A549 (cell line): ENCODE measurements around the gene TBC1D8. TPM values are rescaled to one million over a fixed set of nuclear protein-coding genes. Genes with fewer than 3 reads are reported as not detected.

Experiments used
- ATAC-seq, 2 experiments: fragments of 200-7000 bp in 1 of 2; fragments of >200 bp in 1 of 2; cut with Nextera tagmentation in 1 of 2; cut with Tn5 transposase in 1 of 2; 3 replicates each; pipeline versions ENCODE4 v1.8.0 to v1.9.1; 2018 to 2020; ENCODE audit warnings: mild to moderate bottlenecking in 1 of 2, moderate library complexity in 1 of 2
- CTCF ChIA-PET: fragments of 300-600 bp; sonication (Branson Sonifier 250); formaldehyde crosslinking; extraction: SDS; loops from one replicate; lab custom pipeline; 2021; ENCODE audit warnings: antibody characterized with exemption, inconsistent platforms; lab: Yijun Ruan, JAX
- POLR2A ChIA-PET: fragments of 350-600 bp; formaldehyde crosslinking; extraction: SDS; loops from one replicate; lab custom pipeline; 2021; ENCODE audit warnings: antibody characterized with exemption, inconsistent platforms; lab: Yijun Ruan, JAX
- DNase-seq, 2 experiments: peaks; one replicate each; pipeline versions ENCODE4 v3.0.0 to v3.0.0-alpha.2; 2011 to 2016; ENCODE audit warnings: low read depth in 1 of 2, low spot score in 1 of 2
- FAIRE-seq: peaks from 2 replicates; lab custom pipeline; 2011; peaks lifted over from hg19 to GRCh38; lab: Jason Lieb, UNC
- H3K27ac ChIP-seq, 2 experiments: fragments of >200 bp; sonication (Bioruptor Twin); formaldehyde crosslinking; 3 replicates each; pipeline ENCODE4 v1.5.1; 2016 to 2017
- H3K4me1 ChIP-seq: fragments of >200 bp; sonication (Bioruptor Twin); formaldehyde crosslinking; 3 replicates; pipeline ENCODE4 v1.6.1; 2016
- H3K4me2 ChIP-seq: fragments of >200 bp; sonication (Bioruptor Twin); formaldehyde crosslinking; 3 replicates; pipeline ENCODE4 v1.6.1; 2016
- H3K4me3 ChIP-seq: fragments of >200 bp; sonication (Bioruptor Twin); formaldehyde crosslinking; 3 replicates; pipeline ENCODE4 v1.5.1; 2016
- H3K9me3 ChIP-seq: fragments of >200 bp; sonication (Bioruptor Twin); formaldehyde crosslinking; 3 replicates; pipeline ENCODE4 v1.6.1; 2016
- ATOH8 ChIP-seq: fragments of 250-450 bp; sonication (Bioruptor Pico); IDR thresholded peaks from 2 replicates; pipeline ENCODE4 v1.5.0; 2020; ENCODE audit warnings: low read depth, mild to moderate bottlenecking, moderate library complexity
- BCL3 ChIP-seq: fragments of >200 bp; sonication (Bioruptor Twin); formaldehyde crosslinking; IDR thresholded peaks from 3 replicates; pipeline ENCODE4 v1.6.1; 2016
- CBX2 ChIP-seq: fragments of 200-600 bp; sonication (generic); IDR thresholded peaks from 2 replicates; pipeline ENCODE4 v1.6.1; 2016; ENCODE audit warnings: low read depth, mild to moderate bottlenecking, borderline replicate concordance
- EHF ChIP-seq: fragments of 250-450 bp; sonication (Bioruptor Pico); IDR thresholded peaks from 2 replicates; pipeline ENCODE4 v1.5.0; 2020; ENCODE audit warnings: mild to moderate bottlenecking
- EHMT2 ChIP-seq: fragments of 200-600 bp; sonication (generic); IDR thresholded peaks from 2 replicates; pipeline ENCODE4 v1.6.1; 2016; ENCODE audit warnings: antibody characterized with exemption, low read depth, mild to moderate bottlenecking, moderate library complexity
- ELK1 ChIP-seq: fragments of 150-350 bp; IDR thresholded peaks from 2 replicates; pipeline ENCODE4 v1.6.1; 2014; ENCODE audit warnings: low read depth, mild to moderate bottlenecking, low read length
- FOSB ChIP-seq: fragments of 250-450 bp; sonication (Bioruptor Pico); IDR thresholded peaks from 2 replicates; pipeline ENCODE4 v1.5.0; 2020; ENCODE audit warnings: mild to moderate bottlenecking, moderate library complexity
- FOXS1 ChIP-seq: fragments of 250-450 bp; sonication (Bioruptor Pico); IDR thresholded peaks from 2 replicates; pipeline ENCODE4 v1.5.0; 2020; ENCODE audit warnings: mild to moderate bottlenecking, moderate library complexity
- GATA3 ChIP-seq: IDR thresholded peaks from 2 replicates; pipeline ENCODE4 v1.6.1; 2012; ENCODE audit warnings: borderline replicate concordance
- HMGXB4 ChIP-seq: fragments of 250-450 bp; sonication (Bioruptor Pico); IDR thresholded peaks from 2 replicates; pipeline ENCODE4 v1.5.0; 2021; ENCODE audit warnings: mild to moderate bottlenecking, moderate library complexity, borderline replicate concordance
- HOXB13 ChIP-seq: fragments of 250-450 bp; sonication (Bioruptor Pico); IDR thresholded peaks from 2 replicates; pipeline ENCODE4 v1.5.0; 2020; ENCODE audit warnings: low read depth, mild to moderate bottlenecking, moderate library complexity
- HOXB5 ChIP-seq: fragments of 250-450 bp; sonication (Bioruptor Pico); IDR thresholded peaks from 2 replicates; pipeline ENCODE4 v1.5.0; 2020; ENCODE audit warnings: mild to moderate bottlenecking, moderate library complexity
- JUNB ChIP-seq: fragments of >200 bp; sonication (Bioruptor Twin); formaldehyde crosslinking; IDR thresholded peaks from 2 replicates; pipeline ENCODE4 v1.6.1; 2016
- MAFK ChIP-seq: fragments of 450-650 bp; IDR thresholded peaks from 2 replicates; pipeline ENCODE4 v1.6.1; 2014; ENCODE audit not compliant: partially characterized antibody
- MAX ChIP-seq: IDR thresholded peaks from 2 replicates; pipeline ENCODE4 v1.6.1; 2012
- MYC ChIP-seq: IDR thresholded peaks from 2 replicates; pipeline ENCODE4 v1.6.1; 2012; ENCODE audit warnings: mild to moderate bottlenecking, inconsistent platforms, low read length, improper control_type of control experiment, borderline replicate concordance
- RNF2 ChIP-seq: fragments of 200-600 bp; sonication (generic); IDR thresholded peaks from 2 replicates; pipeline ENCODE4 v1.6.1; 2016; ENCODE audit warnings: low read depth, mild to moderate bottlenecking, antibody characterized with exemption, moderate library complexity, borderline replicate concordance
- TP53 ChIP-seq: fragments of 250-450 bp; sonication (Bioruptor Pico); IDR thresholded peaks from 2 replicates; pipeline ENCODE4 v1.5.0; 2021; ENCODE audit warnings: mild to moderate bottlenecking, moderate library complexity
- ZC3H11A ChIP-seq: fragments of 450-650 bp; IDR thresholded peaks from 2 replicates; pipeline ENCODE4 v1.6.1; 2014; ENCODE audit warnings: antibody characterized with exemption, mild to moderate bottlenecking
- ZNF302 ChIP-seq: fragments of 250-450 bp; sonication (Bioruptor Pico); IDR thresholded peaks from 2 replicates; pipeline ENCODE4 v1.9.0; 2021; ENCODE audit warnings: inconsistent platforms, mild to moderate bottlenecking, moderate library complexity
- WGBS: methylation state at CpG from one replicate; pipeline ENCODE4 v1.1.6; 2017; ENCODE audit errors: missing lambda C conversion rate; 5-methylcytosine and 5-hydroxymethylcytosine counted together
- polyA plus RNA-seq, 4 experiments: library from polyadenylated mRNA; depleted of rRNA in 3 of 4; stranded (reverse); fragments of >200 nt; fragmentation: RNase III in 1 of 4; extraction: RNeasy Plus Mini Kit Qiagen cat#74134 plus additional on column Dnase treatment in 1 of 4; gene quantifications; 2 replicates in 3 of 4; 3 replicates in 1 of 4; pipeline ENCODE4 v1.2.3, GENCODE V29; 2011 to 2017

Gene TBC1D8
- polyA plus RNA-seq, 2 of the 4 experiments (the other 2 are of a cell fraction): 35.3 to 107 TPM

GRCh38 chr2:101159526-101159925 lies 8.3 kb upstream of the TBC1D8 start:
- ChIA-PET CTCF (interaction anchor here (1.0 to 2.9 kb wide), 6 partner anchors 29 to 147 kb away, joined by 3 to 10 read pairs (median 3); no protein-coding TSS in a partner anchor), POLR2A (no interaction called here)
- FAIRE-seq (no peak), DNase-seq (no peak), ATAC-seq (no peak)
- H3K9me3 ChIP-seq: no peaks in the 10 kb centered on the region
- TF ChIP-seq RNF2 (no peak), JUNB (no peak), CBX2 (no peak)
- H3K4me1 ChIP-seq: peaks cover 15% of the 10 kb centered on the region
- peak overlapping the region; percentile 47; the same call in 2 of the 3 replicates for H3K4me2 ChIP-seq
- WGBS: 93% methylated on average over 2 of the region's 2 CpGs
- no peak overlapping the region for H3K4me3 ChIP-seq
- peak overlapping the region in 1 of 2 experiments; percentile 22; a peak in 2 of 6 replicates for H3K27ac ChIP-seq

GRCh38 chr2:101157272-101157671 lies 6.1 kb upstream of the TBC1D8 start:
- no peak overlapping the region for H3K27ac ChIP-seq
- 90% methylated on average over 6 of the region's 6 CpGs for WGBS
- FAIRE-seq (no peak), DNase-seq (no peak), ATAC-seq (no peak)
- H3K4me2 ChIP-seq: no peak overlapping the region
- ChIA-PET CTCF (interaction anchor here (2.9 kb wide), 1 partner anchor 121 kb away, joined by 9 read pairs; no protein-coding TSS in a partner anchor), POLR2A (no interaction called here)
- TF ChIP-seq RNF2: no peak
- TF ChIP-seq ELK1: no peak
- H3K4me1 ChIP-seq: peaks cover 25% of the 10 kb centered on the region
- no peak overlapping the region for H3K4me3 ChIP-seq
- H3K9me3 ChIP-seq: no peaks in the 10 kb centered on the region

GRCh38 chr2:101153787-101154186 lies 2.6 kb upstream of the TBC1D8 start:
- no peak for ATAC-seq
- ChIA-PET CTCF (interaction anchor here (1.0 to 7.5 kb wide), 28 partner anchors 8 to 547 kb away, joined by 3 to 136 read pairs (median 12); partner anchors contain the start of gene RPL31), POLR2A (interaction anchor here (1.4 to 4.1 kb wide), 2 partner anchors 90 to 151 kb away, joined by 4 to 22 read pairs; partner anchors contain the start of gene RPL31)
- H3K4me1 ChIP-seq: peaks cover 17% of the 10 kb centered on the region
- no peak for FAIRE-seq
- TF ChIP-seq HMGXB4 (CRISPR knock-in tag) (no peak), MAFK (no peak), TP53 (no peak), GATA3 (no peak), FOSB (CRISPR knock-in tag) (no peak), ELK1 (no peak), JUNB (no peak), EHMT2 (no peak), HOXB13 (no peak), BCL3 (no peak), EHF (CRISPR knock-in tag) (no peak), HOXB5 (CRISPR knock-in tag) (no peak), ZC3H11A (no peak), ATOH8 (no peak), FOXS1 (CRISPR knock-in tag) (no peak), MYC (no peak), MAX (no peak), ZNF302 (CRISPR knock-in tag) (no peak)
- no peak for DNase-seq
- H3K27ac ChIP-seq: no peak overlapping the region
- 87% methylated on average over 7 of the region's 7 CpGs for WGBS
- H3K4me2 ChIP-seq: no peak overlapping the region
- no peaks in the 10 kb centered on the region for H3K9me3 ChIP-seq
- H3K4me3 ChIP-seq: no peak overlapping the region
